K562 (cell line): ENCODE measurements around the gene SPOUT1. TPM values are rescaled to one million over a fixed set of nuclear protein-coding genes. Genes with fewer than 3 reads are reported as not detected.

ENCODE experiments used
- ATAC-seq: fragments of 200-7000 bp; cut with Tn5 transposase; 3 replicates; pipeline ENCODE4 v1.9.1; 2020; ENCODE audit warnings: moderate library complexity
- BruUV-seq: library from RNA; stranded (reverse); fragments of 400-500 nt; replicated peaks from 2 replicates; lab custom pipeline; 2021; lab: Mats Ljungman, UMichigan
- CTCF ChIA-PET: fragments of 300-600 bp; formaldehyde crosslinking; extraction: SDS; loops from one replicate; lab custom pipeline; 2021; ENCODE audit warnings: low intra/inter-chr PET ratio; lab: Yijun Ruan, JAX
- POLR2A ChIA-PET: fragments of 300-600, 350-650 bp; sonication (Branson Sonifier 250); formaldehyde crosslinking; extraction: SDS; loops from one replicate; lab custom pipeline; 2021; ENCODE audit warnings: antibody characterized with exemption, inconsistent platforms; lab: Yijun Ruan, JAX
- DNase-seq, 4 experiments: peaks; one replicate each; pipeline versions ENCODE4 v3.0.0 to v3.0.0-alpha.2; 2011 to 2018; ENCODE audit warnings: low spot score in 3 of 4, mixed read lengths in 3 of 4; ENCODE audit errors: extremely low read depth in 1 of 4
- FAIRE-seq: peaks from 2 replicates; lab custom pipeline; 2011; peaks lifted over from hg19 to GRCh38; lab: Jason Lieb, UNC
- H2AFZ ChIP-seq: 2 replicates; pipeline ENCODE4 v1.6.0; 2011; ENCODE audit warnings: low read depth, low read length, control low read depth, inconsistent platforms
- H3K27ac ChIP-seq: fragments of 200-600 bp; 3 replicates; pipeline ENCODE4 v1.8.0; 2011; ENCODE audit warnings: low read depth, mild to moderate bottlenecking, control low read depth, inconsistent platforms, low read length, moderate library complexity, mixed read lengths; ENCODE audit errors: extremely low read depth
- H3K27me3 ChIP-seq, 2 experiments: fragments of 300-600 bp in 1 of 2; 2 replicates in 1 of 2; 3 replicates in 1 of 2; pipeline versions ENCODE4 v1.6.0 to v1.8.0; 2011; ENCODE audit warnings: inconsistent platforms in 2 of 2, low read length in 2 of 2, mild to moderate bottlenecking in 1 of 2, mixed read lengths in 1 of 2, moderate library complexity in 1 of 2; ENCODE audit not compliant: control insufficient read depth in 2 of 2, insufficient read depth in 2 of 2
- H3K36me3 ChIP-seq: fragments of 300-600 bp; 3 replicates; pipeline ENCODE4 v1.8.0; 2011; ENCODE audit warnings: mild to moderate bottlenecking, low read length, inconsistent platforms; ENCODE audit not compliant: control insufficient read depth, insufficient read depth
- H3K4me1 ChIP-seq, 2 experiments: fragments of 200-600 bp in 1 of 2; replicated peaks in 1 of 2; 2 replicates in 1 of 2; 3 replicates in 1 of 2; pipeline versions ENCODE4 v1.5.1 to v1.8.0; 2011; ENCODE audit warnings: inconsistent platforms in 2 of 2, low read length in 2 of 2, mild to moderate bottlenecking in 1 of 2, mixed read lengths in 1 of 2, moderate library complexity in 1 of 2; ENCODE audit not compliant: control insufficient read depth in 2 of 2, insufficient read depth in 2 of 2
- H3K4me2 ChIP-seq: 2 replicates; pipeline ENCODE4 v1.6.1; 2011; ENCODE audit warnings: low read length, control low read depth, inconsistent platforms, mixed read lengths; ENCODE audit not compliant: insufficient read depth
- H3K4me3 ChIP-seq: fragments of 200-600 bp; sonication (generic), shearing (Covaris generic); 2 replicates; pipeline ENCODE4 v1.5.1; 2016; ENCODE audit warnings: control low read depth, inconsistent platforms
- H3K79me2 ChIP-seq: fragments of 200-600 bp; 3 replicates; pipeline ENCODE4 v1.8.0; 2011; ENCODE audit warnings: low read length, inconsistent platforms; ENCODE audit not compliant: control insufficient read depth, insufficient read depth
- H3K9ac ChIP-seq, 2 experiments: 2 replicates each; pipeline versions ENCODE4 v1.6.0 to v1.6.1; 2011; ENCODE audit warnings: low read depth in 2 of 2, low read length in 2 of 2, control low read depth in 1 of 2, inconsistent platforms in 1 of 2, mild to moderate bottlenecking in 1 of 2, mixed read lengths in 1 of 2; ENCODE audit not compliant: insufficient read depth in 1 of 2
- H3K9me1 ChIP-seq: one replicate; pipeline ENCODE4 v1.6.0; 2011; ENCODE audit warnings: inconsistent platforms, mild to moderate bottlenecking, low read length, moderate library complexity; ENCODE audit not compliant: control insufficient read depth, insufficient read depth
- H3K9me3 ChIP-seq: replicated peaks from 2 replicates; pipeline ENCODE4 v1.5.1; 2011; ENCODE audit warnings: low read depth, low read length, inconsistent platforms; ENCODE audit not compliant: control insufficient read depth, insufficient read depth
- H4K20me1 ChIP-seq: replicated peaks from 2 replicates; pipeline ENCODE4 v1.6.1; 2011; ENCODE audit warnings: low read length, inconsistent platforms, mixed read lengths; ENCODE audit not compliant: control insufficient read depth, insufficient read depth
- CEBPG ChIP-seq, 3 experiments: fragments of 200-800 bp in 1 of 3; sonication (Bioruptor generic) in 1 of 3; sonication (generic) in 1 of 3; formaldehyde crosslinking in 1 of 3; IDR thresholded peaks in 2 of 3; conservative IDR thresholded peaks in 1 of 3; 2 replicates each; pipeline versions ENCODE4 v1.6.1 to v1.8.0; 2016 to 2022; ENCODE audit warnings: missing compliant biosample characterization in 2 of 3, missing genetic modification characterization in 2 of 3, mild to moderate bottlenecking in 1 of 3, missing genetic modification reagents in 1 of 3
- EP300 ChIP-seq: IDR thresholded peaks from 2 replicates; pipeline ENCODE4 v1.6.1; 2012; ENCODE audit warnings: low read length, improper control_type of control experiment
- GATAD2B ChIP-seq: fragments of 450-650 bp; IDR thresholded peaks from 2 replicates; pipeline ENCODE4 v1.6.1; 2017; ENCODE audit warnings: mild to moderate bottlenecking, borderline replicate concordance
- PBX2 ChIP-seq, 2 experiments: IDR thresholded peaks in 1 of 2; conservative IDR thresholded peaks in 1 of 2; 2 replicates each; pipeline ENCODE4 v1.6.1; 2016; ENCODE audit warnings: low read depth in 2 of 2, mild to moderate bottlenecking in 1 of 2, missing compliant biosample characterization in 1 of 2, missing genetic modification characterization in 1 of 2, moderate library complexity in 1 of 2
- WGBS: fragments of 100-300 bp; shearing (Covaris generic); methylation state at CpG from one replicate; pipeline ENCODE4 v1.1.6; 2016; ENCODE audit warnings: low coverage, mixed read lengths; ENCODE audit not compliant: insufficient coverage; ENCODE audit errors: missing lambda C conversion rate; 5-methylcytosine and 5-hydroxymethylcytosine counted together
- in situ Hi-C: fragments of 300-500 bp; cut with MboI; formaldehyde crosslinking; loops from 4 replicates; pipeline ENCODE4 v1.15.0; 2018; ENCODE audit warnings: inconsistent platforms, mixed read lengths
- intact Hi-C: fragments of 100-400 bp; cut with micrococcal nuclease; formaldehyde crosslinking; loops from 2 replicates; pipeline ENCODE4 v1.14.2; 2022
- polyA plus RNA-seq, 8 experiments: library from polyadenylated mRNA; depleted of rRNA in 4 of 8; stranded (reverse) in 5 of 8; unstranded in 3 of 8; fragments of >200 nt; fragmentation: Nextera tagmentation in 2 of 8; fragmentation: Illumina TruSeq in 1 of 8; extraction: Ambion mirVana in 2 of 8; extraction: Trizol in 1 of 8; gene quantifications; 2 replicates each; pipeline versions ENCODE4 v1.2.1 to v1.2.3, GENCODE V29; 2011 to 2014; ENCODE audit warnings: inconsistent platforms in 1 of 8, missing spikeins in 1 of 8
- total RNA-seq, 7 experiments: library from RNA; depleted of rRNA in 6 of 7; stranded (reverse); fragments of >200 nt in 6 of 7; fragmentation: Illumina TruSeq in 2 of 7; extraction: Trizol in 2 of 7; gene quantifications; 2 replicates each; pipeline versions ENCODE4 v1.2.1 to v1.2.3, GENCODE V29; 2011 to 2021; ENCODE audit warnings: low replicate concordance in 1 of 7
- TF ChIP-seq, protein P1 (sequence below): sonication (generic); formaldehyde crosslinking; IDR thresholded peaks from 2 replicates; pipeline ENCODE4 v1.9.0; 2022; ENCODE audit warnings: mild to moderate bottlenecking, missing genetic modification reagents

The SPOUT1 gene
- total and polyA plus RNA-seq, 9 of the 15 experiments (the other 6 are each of a cell fraction or from before 2014, with no cell fraction given) = 10.6 to 121 (median 37.4) TPM

DNA sequence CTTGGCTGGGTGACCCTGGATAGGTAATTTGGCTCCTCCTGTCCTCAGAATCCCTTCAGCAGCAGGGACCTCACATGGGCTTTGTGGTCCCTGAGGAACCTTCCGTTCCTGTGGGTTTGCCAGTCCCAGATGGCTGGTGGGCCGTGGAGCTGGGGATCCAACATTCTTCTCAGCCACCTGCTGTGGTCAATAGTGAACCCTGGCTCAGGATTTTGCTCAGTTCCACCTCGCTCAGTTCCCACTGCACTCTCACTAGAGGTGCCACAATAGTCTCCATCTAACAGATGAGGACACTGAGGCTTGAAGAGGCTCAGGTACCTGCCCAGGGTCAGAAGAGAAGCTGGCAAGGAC is 17.1 kb upstream of the SPOUT1 start:
- WGBS = 86% methylated on average over 3 of the region's 3 CpGs

More for the DNA sequence above, 17.1 kb upstream of the SPOUT1 start:
- intact Hi-C loops = no loop called here
- H2AFZ ChIP-seq = no peak overlapping the region
- H3K27me3 ChIP-seq = no peaks in the 10 kb centered on the region
- no TSS peak for BruUV-seq
- H3K36me3 ChIP-seq = peaks cover 7% of the 10 kb centered on the region; the same call in 2 of the 3 replicates
- FAIRE-seq (no peak), DNase-seq (peak in 1 of 4 experiments; percentile 6), ATAC-seq (no peak)
- H3K9me1 ChIP-seq = peaks cover 10% of the 10 kb centered on the region
- ChIA-PET POLR2A (interaction anchor here (0.7 to 2.5 kb wide), 2 partner anchors 15 to 17 kb away, joined by 3 to 9 read pairs; partner anchors contain the start of gene SPOUT1), CTCF (interaction anchor here (0.7 kb wide), 1 partner anchor 94 kb away, joined by 3 read pairs; no protein-coding TSS in a partner anchor)
- no peak overlapping the region for H3K4me2 ChIP-seq
- H3K79me2 ChIP-seq = peaks cover 4% of the 10 kb centered on the region; the same call in 1 of the 3 replicates
- H3K4me1 ChIP-seq = peaks cover 21 to 26% of the 10 kb centered on the region in 2 experiments; a peak in 4 of 5 replicates
- TF ChIP-seq CEBPG (CRISPR knock-in tag; IDR thresholded peaks at IDR 0.05) (0 out of 2 replicates have a peak, but pooled peaks have one; percentile 23), CEBPG (tag; conservative IDR thresholded peaks at IDR 0.05 in 1 of 2, IDR thresholded peaks at IDR 0.05 in 1 of 2) (no peak), PBX2 (CRISPR knock-in tag; IDR thresholded peaks at IDR 0.05; ENCODE audit: low read depth) (no peak), PBX2 (tag; conservative IDR thresholded peaks at IDR 0.05; ENCODE audit: low read depth) (no peak), GATAD2B (no peak), EP300 (no peak)
- TF ChIP-seq, protein P1, sequence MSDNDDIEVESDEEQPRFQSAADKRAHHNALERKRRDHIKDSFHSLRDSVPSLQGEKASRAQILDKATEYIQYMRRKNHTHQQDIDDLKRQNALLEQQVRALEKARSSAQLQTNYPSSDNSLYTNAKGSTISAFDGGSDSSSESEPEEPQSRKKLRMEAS = 0 out of 2 replicates have a peak, but pooled peaks have one; percentile 14
- H3K4me3 ChIP-seq = no peak overlapping the region
- peak overlapping the region; percentile 55 to 76; a peak in 3 of 4 replicates for H3K9ac ChIP-seq
- peak overlapping the region; percentile 79; the same call in 2 of the 3 replicates for H3K27ac ChIP-seq
- H4K20me1 ChIP-seq = no peaks in the 10 kb centered on the region
- in situ Hi-C loops = no loop called here
- H3K9me3 ChIP-seq = peaks cover 12% of the 10 kb centered on the region
